Endodermal cell (in vitro differentiated cells): Measurements from ENCODE around the gene GAS2L3. TPM values are rescaled to one million over a fixed set of nuclear protein-coding genes. Genes with fewer than 3 reads are reported as not detected.
"Not testable (repeated sequence)": the region's sequence is repeated elsewhere in the genome, so short reads cannot be mapped to it uniquely, and the experiment has no call there.

Experiments
- DNase-seq: peaks from one replicate; pipeline ENCODE4 v3.0.0-alpha.2; 2017
- H3K27ac ChIP-seq: 2 replicates; pipeline ENCODE4 v1.5.1; 2013; ENCODE audit warnings: mild to moderate bottlenecking, low read depth, low read length, moderate library complexity
- H3K27me3 ChIP-seq: 2 replicates; pipeline ENCODE4 v1.6.1; 2013; ENCODE audit warnings: mild to moderate bottlenecking, low read length, moderate library complexity; ENCODE audit not compliant: insufficient read depth, control insufficient read depth, poor library complexity, severe bottlenecking
- H3K36me3 ChIP-seq: 2 replicates; pipeline ENCODE4 v1.7.0; 2013; ENCODE audit warnings: mild to moderate bottlenecking, low read length, moderate library complexity; ENCODE audit not compliant: control insufficient read depth, insufficient read depth
- H3K4me1 ChIP-seq: one replicate; pipeline ENCODE4 v1.7.0; 2013; ENCODE audit warnings: low read length; ENCODE audit not compliant: control insufficient read depth, insufficient read depth
- H3K4me3 ChIP-seq: 2 replicates; pipeline ENCODE4 v1.5.1; 2013; ENCODE audit warnings: mild to moderate bottlenecking, low read length, moderate library complexity
- H3K9ac ChIP-seq: 2 replicates; pipeline ENCODE4 v1.6.1; 2013; ENCODE audit warnings: mild to moderate bottlenecking, low read length, moderate library complexity; ENCODE audit not compliant: poor library complexity, severe bottlenecking; ENCODE audit errors: extremely low read depth
- H3K9me3 ChIP-seq: 2 replicates; pipeline ENCODE4 v1.6.1; 2013; ENCODE audit warnings: mild to moderate bottlenecking, low read length, moderate library complexity; ENCODE audit not compliant: control insufficient read depth
- H3K27ac Mint-ChIP-seq: 2 replicates; pipeline ENCODE4 v1.8.0; 2020; ENCODE audit warnings: mixed read lengths
- H3K27me3 Mint-ChIP-seq: 2 replicates; pipeline ENCODE4 v1.8.0; 2021; ENCODE audit warnings: mild to moderate bottlenecking, mixed read lengths; ENCODE audit not compliant: insufficient read depth
- H3K36me3 Mint-ChIP-seq: 2 replicates; pipeline ENCODE4 v1.8.0; 2020; ENCODE audit warnings: low read depth, mixed read lengths
- H3K4me1 Mint-ChIP-seq: 2 replicates; pipeline ENCODE4 v1.8.0; 2020; ENCODE audit warnings: mixed read lengths
- H3K4me3 Mint-ChIP-seq: 2 replicates; pipeline ENCODE4 v1.8.0; 2020; ENCODE audit warnings: mild to moderate bottlenecking, moderate library complexity, mixed read lengths
- H3K9me3 Mint-ChIP-seq: 2 replicates; pipeline ENCODE4 v1.8.0; 2020; ENCODE audit warnings: mild to moderate bottlenecking, mixed read lengths
- CTCF ChIP-seq: fragments of 200-600 bp; sonication (generic); conservative IDR thresholded peaks from 2 replicates; pipeline ENCODE4 v1.5.0; 2021; ENCODE audit warnings: antibody characterized with exemption, mild to moderate bottlenecking
- WGBS, 2 experiments: methylation state at CpG; one replicate each; pipeline versions ENCODE4 v1.1.5 to v1.1.7; 2013; ENCODE audit warnings: missing lambda C conversion rate in 2 of 2, mixed read lengths in 1 of 2; ENCODE audit not compliant: insufficient coverage in 1 of 2, insufficient read length in 1 of 2; 5-methylcytosine and 5-hydroxymethylcytosine counted together
- total RNA-seq, 2 donors: library from RNA; stranded (reverse); fragmentation: NEBNext Ultra II Directional in 1 of 2; extraction: Animal tissue kit (Norgen Biotek cat#: 25700) in 1 of 2; gene quantifications; 2 replicates in 1 of 2; 3 replicates in 1 of 2; pipeline ENCODE4 v1.2.1, GENCODE V29; 2021

The GAS2L3 gene
- total RNA-seq, 2 donors from 2014 or later = 13.5 to 26.8 TPM

GRCh38 chr12:100557357-100557756 lies 16.1 kb upstream of the GAS2L3 start:
- H3K4me3 Mint-ChIP-seq = no peak overlapping the region

GRCh38 chr12:100559261-100559660 lies 14.2 kb upstream of the GAS2L3 start:
- H3K27ac Mint-ChIP-seq, DNase-seq, H3K27me3 Mint-ChIP-seq, H3K4me1 ChIP-seq, H3K9me3 ChIP-seq, H3K4me3 Mint-ChIP-seq, H3K9me3 Mint-ChIP-seq, H3K36me3 ChIP-seq, H3K36me3 Mint-ChIP-seq, H3K9ac ChIP-seq, H3K4me1 Mint-ChIP-seq, H3K4me3 ChIP-seq, H3K27me3 ChIP-seq, H3K27ac ChIP-seq: not testable (repeated sequence)
- WGBS, 2 experiments = 97 to 98% methylated on average over 14 to 21 of the region's 21 CpGs

More at GRCh38 chr12:100557357-100557756, 16.1 kb upstream of the GAS2L3 start:
- H3K4me1 ChIP-seq = no peaks in the 10 kb centered on the region
- H3K4me3 ChIP-seq = no peak overlapping the region
- no peak for DNase-seq
- no peaks in the 10 kb centered on the region for H3K27me3 ChIP-seq
- WGBS, 2 experiments = 93 to 100% methylated on average over 1 to 2 of the region's 2 CpGs
- no peaks in the 10 kb centered on the region for H3K36me3 Mint-ChIP-seq
- no peak overlapping the region for H3K27ac ChIP-seq
- H3K27me3 Mint-ChIP-seq = no peaks in the 10 kb centered on the region
- H3K4me1 Mint-ChIP-seq = peaks cover 8% of the 10 kb centered on the region
- TF ChIP-seq CTCF = no peak
- H3K27ac Mint-ChIP-seq = no peak overlapping the region
- no peak overlapping the region for H3K9ac ChIP-seq
- peaks cover 2% of the 10 kb centered on the region for H3K9me3 Mint-ChIP-seq
- no peaks in the 10 kb centered on the region for H3K36me3 ChIP-seq
- H3K9me3 ChIP-seq = no peaks in the 10 kb centered on the region

- Mint-ChIP-seq H3K27ac (no peak overlapping the region), H3K27me3 (no peaks in the 10 kb centered on the region), H3K9me3 (no peaks in the 10 kb centered on the region), H3K4me3 (no peak overlapping the region), H3K36me3 (no peaks in the 10 kb centered on the region), H3K4me1 (peaks cover 18% of the 10 kb centered on the region)
- TF ChIP-seq CTCF = no peak
- Histone ChIP-seq H3K27ac (no peak overlapping the region), H3K36me3 (no peaks in the 10 kb centered on the region), H3K9me3 (no peaks in the 10 kb centered on the region), H3K9ac (no peak overlapping the region), H3K4me1 (no peaks in the 10 kb centered on the region), H3K4me3 (no peak overlapping the region), H3K27me3 (no peaks in the 10 kb centered on the region)
- no peak for DNase-seq
- WGBS, 2 experiments = 92 to 93% methylated on average over 2 of the region's 2 CpGs
These were observed 9.4 kb upstream of the GAS2L3 start for GRCh38 chr12:100564090-100564489.

GRCh38 chr12:100564905-100565467 lies 8.5 kb upstream of the GAS2L3 start:
- H3K4me3 Mint-ChIP-seq = no peak overlapping the region
- no peaks in the 10 kb centered on the region for H3K9me3 ChIP-seq
- H3K9me3 Mint-ChIP-seq = no peaks in the 10 kb centered on the region
- no peaks in the 10 kb centered on the region for H3K27me3 ChIP-seq
- H3K4me3 ChIP-seq = no peak overlapping the region
- H3K4me1 Mint-ChIP-seq = peaks cover 18% of the 10 kb centered on the region
- WGBS, 2 experiments = 91 to 96% methylated on average over 5 to 6 of the region's 6 CpGs
- no peak overlapping the region for H3K27ac ChIP-seq
- no peaks in the 10 kb centered on the region for H3K27me3 Mint-ChIP-seq
- no peak overlapping the region for H3K27ac Mint-ChIP-seq
- H3K36me3 Mint-ChIP-seq = no peaks in the 10 kb centered on the region
- DNase-seq = no peak
- H3K36me3 ChIP-seq = no peaks in the 10 kb centered on the region
- TF ChIP-seq CTCF = no peak
- no peak overlapping the region for H3K9ac ChIP-seq
- no peaks in the 10 kb centered on the region for H3K4me1 ChIP-seq
